Measurements from ENCODE around the gene LILRB4.

The LILRB4 gene

DNA sequence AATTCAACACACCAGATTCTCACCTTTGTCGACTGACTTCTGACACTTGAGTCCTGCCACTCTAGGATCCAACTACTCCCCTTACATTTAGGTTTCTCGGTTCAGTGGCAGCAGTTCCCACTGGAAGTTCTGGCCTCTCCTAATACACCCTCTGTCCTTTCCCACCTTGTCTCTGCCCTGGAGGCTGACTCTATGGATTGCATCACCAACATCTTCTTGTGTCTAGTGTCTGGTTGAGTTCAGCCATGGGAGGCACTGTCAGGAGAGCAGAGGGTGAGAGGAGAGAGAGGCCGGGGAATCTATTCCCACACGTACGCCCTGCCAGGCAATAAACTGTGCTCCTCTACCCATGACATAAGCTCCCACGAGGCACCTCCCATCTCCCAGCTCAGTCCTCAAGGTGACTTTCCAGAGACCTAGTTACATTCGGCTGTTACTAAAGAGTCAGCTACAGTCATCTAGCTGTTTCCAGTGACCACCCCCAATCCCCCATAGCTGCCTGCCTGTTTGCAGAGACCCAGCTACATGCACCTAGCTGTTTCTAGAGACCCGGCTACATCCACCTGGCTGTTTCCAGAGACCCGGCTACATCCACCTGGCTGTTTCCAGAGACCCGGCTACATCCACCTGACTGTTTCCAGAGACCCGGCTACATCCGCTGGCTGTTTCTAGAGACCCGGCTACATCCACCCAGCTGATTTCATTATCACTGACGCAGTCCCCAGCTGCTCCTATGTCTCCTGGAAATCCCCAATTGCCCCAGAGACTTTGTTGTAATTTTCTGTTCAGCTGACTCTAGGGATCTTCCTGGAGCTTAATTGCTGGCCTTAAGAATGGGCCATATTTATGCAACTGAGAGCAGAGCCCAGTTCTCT, 8.1 kb upstream of the LILRB4 start:
- H3K27ac ChIP-seq: peak overlapping the region in 7 of 11 experiments; percentile 19 to 80 (median 47); a peak in 10 of 22 replicates
- peaks cover 0 to 6% (median 0%) of the 10 kb centered on the region in 11 experiments; a peak in 1 of 22 replicates for H3K9me3 ChIP-seq (replicated peaks in 1 of 11)
- peak overlapping the region in 3 of 11 experiments; percentile 33 to 76 (median 74); a peak in 6 of 22 replicates for H3K9ac ChIP-seq
- H3K4me1 ChIP-seq: peaks cover 26 to 90% (median 37%) of the 10 kb centered on the region in 10 experiments
- H3K4me2 ChIP-seq: peak overlapping the region; percentile 22 to 93 (median 52)
- no peak overlapping the region for H3K4me3 ChIP-seq
- TF ChIP-seq Cebpa-rat (IDR thresholded peaks at IDR 0.05): peak in 4 of 11 experiments; percentile 6 to 79 (median 46); a peak in 3 of 22 replicates
- no peaks in the 10 kb centered on the region for H4K20me1 ChIP-seq
- no peaks in the 10 kb centered on the region for H3K36me3 ChIP-seq
- no peaks in the 10 kb centered on the region for H3K27me3 ChIP-seq

DNA sequence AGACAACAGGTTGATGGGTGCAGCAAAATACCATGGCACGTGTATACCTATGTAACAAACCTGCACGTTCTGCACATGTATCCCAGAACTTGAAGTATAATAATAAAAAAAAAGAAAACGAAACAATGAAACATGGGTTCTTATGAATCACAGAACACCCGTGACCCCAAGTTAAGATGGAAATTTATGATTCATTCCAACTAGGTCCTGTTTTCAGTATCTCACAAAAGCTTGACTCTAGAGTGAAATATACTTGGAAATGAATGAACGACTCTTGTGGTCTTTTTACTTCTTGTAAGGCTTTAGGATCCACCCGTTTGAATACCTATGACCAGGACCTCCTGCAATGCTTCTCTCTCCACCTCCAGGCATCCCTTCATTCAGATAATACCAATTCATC, 3.5 kb upstream of the LILRB4 start:
- Histone ChIP-seq H3K4me3 (no peak overlapping the region), H3K4me1 (peaks cover 55 to 83% (median 62%) of the 10 kb centered on the region in 10 experiments), H3K27me3 (no peaks in the 10 kb centered on the region), H3K36me3 (peaks cover 0 to 9% (median 5%) of the 10 kb centered on the region in 11 experiments; a peak in 15 of 22 replicates), H3K4me2 (peak overlapping the region in 4 of 11 experiments; percentile 93 to 100 (median 98); a peak in 6 of 22 replicates), H3K27ac (no peak overlapping the region), H3K9me3 (replicated peaks in 1 of 11) (peaks cover 0 to 6% (median 0%) of the 10 kb centered on the region in 11 experiments; a peak in 1 of 22 replicates), H4K20me1 (peaks cover 0 to 6% (median 0%) of the 10 kb centered on the region in 11 experiments; a peak in 4 of 22 replicates), H3K9ac (no peak overlapping the region)
- no peak for TF ChIP-seq Cebpa-rat (IDR thresholded peaks at IDR 0.05)

DNA sequence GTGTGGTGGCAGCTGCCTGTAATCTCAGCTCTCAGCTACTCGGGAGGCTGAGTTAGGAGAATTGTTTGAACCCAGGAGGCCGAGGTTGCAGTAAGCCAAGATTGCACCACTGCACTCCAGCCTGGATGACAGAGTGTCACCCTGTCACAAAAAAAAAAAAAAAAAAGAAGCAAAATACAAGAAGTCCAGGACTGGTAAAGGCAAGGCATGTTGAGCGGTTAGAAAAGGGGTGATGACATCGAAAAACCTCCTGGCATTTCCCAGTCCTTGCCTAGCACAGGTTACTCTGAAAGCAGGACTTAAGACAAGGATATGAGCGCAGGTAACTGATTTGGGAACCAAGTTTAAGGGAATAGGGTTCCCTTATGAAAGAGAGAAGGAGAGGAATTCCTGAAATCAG, 2.5 kb upstream of the LILRB4 start:
- H3K4me3 ChIP-seq: peak overlapping the region in 7 of 10 experiments; percentile 30 to 74 (median 59); a peak in 6 of 20 replicates

DNA sequence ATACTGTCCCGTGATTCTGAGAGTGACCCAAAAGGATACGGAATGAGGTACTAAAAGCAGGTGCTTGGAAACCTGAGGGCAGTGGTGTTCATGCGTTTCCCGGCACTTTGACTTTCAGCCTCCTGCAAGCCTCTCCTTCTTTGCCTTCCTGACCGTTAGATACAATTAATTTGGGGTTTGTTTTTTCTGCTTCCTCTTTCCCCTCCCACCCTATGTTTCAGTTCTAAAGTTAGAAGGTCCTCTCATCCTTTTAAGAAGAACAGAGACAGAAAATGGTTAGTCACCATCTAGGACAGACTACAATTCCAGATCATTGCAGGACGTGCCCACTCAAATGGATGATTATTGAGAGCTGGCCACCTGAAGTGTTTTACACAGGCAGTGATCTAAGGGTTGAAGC, 1.8 kb upstream of the LILRB4 start:
- Histone ChIP-seq H3K4me1 (peaks cover 55 to 83% (median 60%) of the 10 kb centered on the region in 10 experiments), H3K9ac (peak overlapping the region; percentile 74 to 98 (median 86)), H3K27ac (peak overlapping the region; percentile 77 to 98 (median 90)), H3K27me3 (no peaks in the 10 kb centered on the region), H3K36me3 (peaks cover 8 to 26% (median 22%) of the 10 kb centered on the region in 11 experiments), H3K9me3 (replicated peaks in 1 of 11) (peaks cover 0 to 8% (median 0%) of the 10 kb centered on the region in 11 experiments; a peak in 4 of 22 replicates), H3K4me2 (peak overlapping the region; percentile 83 to 100 (median 94)), H4K20me1 (peaks cover 0 to 23% (median 0%) of the 10 kb centered on the region in 11 experiments; a peak in 7 of 22 replicates), H3K4me3 (peak overlapping the region; percentile 30 to 74 (median 58); a peak in 14 of 20 replicates)
- no peak for TF ChIP-seq Cebpa-rat (IDR thresholded peaks at IDR 0.05)

More for the DNA sequence above, 2.5 kb upstream of the LILRB4 start:
- Histone ChIP-seq H3K9me3 (replicated peaks in 1 of 11) (peaks cover 0 to 6% (median 0%) of the 10 kb centered on the region in 11 experiments; a peak in 1 of 22 replicates), H3K9ac (peak overlapping the region; percentile 74 to 98 (median 86); a peak in 21 of 22 replicates), H4K20me1 (peaks cover 0 to 16% (median 0%) of the 10 kb centered on the region in 11 experiments; a peak in 5 of 22 replicates), H3K36me3 (peaks cover under 1 to 19% (median 15%) of the 10 kb centered on the region in 11 experiments; a peak in 21 of 22 replicates), H3K27ac (peak overlapping the region; percentile 77 to 98 (median 90); a peak in 21 of 22 replicates), H3K4me2 (peak overlapping the region; percentile 83 to 100 (median 94)), H3K4me1 (peaks cover 55 to 83% (median 59%) of the 10 kb centered on the region in 10 experiments), H3K27me3 (no peaks in the 10 kb centered on the region)
- no peak for TF ChIP-seq Cebpa-rat (IDR thresholded peaks at IDR 0.05)

DNA sequence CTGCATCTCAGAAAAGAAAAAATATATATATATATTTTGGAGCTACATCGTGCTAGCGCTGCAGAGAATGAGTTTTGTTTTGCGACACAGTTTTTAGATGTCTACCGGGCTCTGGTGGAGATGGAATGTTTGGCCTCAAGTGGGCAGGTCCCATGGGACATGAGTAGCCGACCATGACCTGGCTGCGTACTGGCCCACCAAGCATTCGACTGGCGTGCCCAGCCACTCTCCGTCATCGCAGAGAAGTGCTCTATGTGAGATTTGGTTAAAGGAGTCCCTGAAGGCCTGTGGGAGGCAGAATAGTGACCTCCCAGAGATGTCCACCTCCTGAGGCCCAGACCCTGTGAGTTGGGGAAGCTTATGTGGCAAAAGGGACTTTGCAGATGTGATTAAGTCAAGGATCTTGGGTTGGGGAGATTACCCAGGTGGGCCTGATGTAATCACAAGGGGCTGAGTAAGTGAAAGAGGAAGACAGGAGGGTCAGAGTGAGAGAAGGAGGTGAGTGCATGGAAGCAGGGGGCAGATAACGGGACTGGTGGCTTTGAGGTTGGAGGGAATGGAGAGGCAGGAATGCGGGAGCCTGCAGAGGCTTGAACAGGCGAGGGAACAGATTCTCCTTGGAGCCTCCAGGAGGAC, 821 bp upstream of the LILRB4 start:
- H3K27me3 ChIP-seq: no peaks in the 10 kb centered on the region

DNA sequence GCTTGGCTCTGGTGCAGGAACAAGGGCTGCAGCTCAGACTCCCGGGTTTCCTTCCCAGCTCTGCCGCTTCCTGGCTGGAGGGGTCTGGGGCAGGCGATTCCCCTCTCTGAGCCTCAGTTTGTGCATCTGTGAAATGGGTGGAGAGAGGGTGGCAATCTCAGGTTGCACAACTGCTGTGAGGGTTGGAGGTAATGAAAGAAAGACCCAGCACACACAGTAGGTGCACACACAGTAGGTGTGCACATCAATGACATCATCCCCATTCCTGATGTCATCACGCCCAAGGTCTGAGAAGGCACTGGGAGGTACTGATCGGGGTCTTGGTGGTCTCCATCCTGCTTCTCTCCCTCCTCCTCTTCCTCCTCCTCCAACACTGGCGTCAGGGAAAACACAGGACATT, 2.7 kb downstream of the LILRB4 start:
- Histone ChIP-seq H3K4me1 (peaks cover 45 to 84% (median 53%) of the 10 kb centered on the region in 10 experiments), H3K9ac (peak overlapping the region in 2 of 11 experiments; percentile 97 to 98; a peak in 3 of 22 replicates), H3K9me3 (replicated peaks in 1 of 11) (peaks cover 8 to 28% (median 24%) of the 10 kb centered on the region in 11 experiments; a peak in 18 of 22 replicates), H4K20me1 (peaks cover 0 to 58% (median 0%) of the 10 kb centered on the region in 11 experiments; a peak in 7 of 22 replicates), H3K36me3 (peaks cover 31 to 53% (median 48%) of the 10 kb centered on the region in 11 experiments), H3K27me3 (no peaks in the 10 kb centered on the region), H3K4me2 (peak overlapping the region in 5 of 11 experiments; percentile 93 to 100 (median 97); a peak in 8 of 22 replicates), H3K4me3 (peak overlapping the region in 2 of 10 experiments; percentile 64 to 77; a peak in 5 of 20 replicates), H3K27ac (no peak overlapping the region; a peak in 1 of 22 replicates)
- TF ChIP-seq Cebpa-rat (IDR thresholded peaks at IDR 0.05): no peak

More for the DNA sequence above, 821 bp upstream of the LILRB4 start:
- peak overlapping the region; percentile 77 to 98 (median 90) for H3K27ac ChIP-seq
- H3K4me2 ChIP-seq: peak overlapping the region; percentile 83 to 100 (median 94)
- H3K9me3 ChIP-seq (replicated peaks in 1 of 11): peaks cover 0 to 18% (median 9%) of the 10 kb centered on the region in 11 experiments; a peak in 9 of 22 replicates
- peaks cover 55 to 84% (median 60%) of the 10 kb centered on the region in 10 experiments for H3K4me1 ChIP-seq
- peak overlapping the region; percentile 57 to 77 (median 66); a peak in 18 of 20 replicates for H3K4me3 ChIP-seq
- TF ChIP-seq Cebpa-rat (IDR thresholded peaks at IDR 0.05): no peak
- H3K9ac ChIP-seq: peak overlapping the region; percentile 74 to 98 (median 86)
- peaks cover 0 to 33% (median 0%) of the 10 kb centered on the region in 11 experiments; a peak in 7 of 22 replicates for H4K20me1 ChIP-seq
- peaks cover 18 to 36% (median 32%) of the 10 kb centered on the region in 11 experiments for H3K36me3 ChIP-seq

DNA sequence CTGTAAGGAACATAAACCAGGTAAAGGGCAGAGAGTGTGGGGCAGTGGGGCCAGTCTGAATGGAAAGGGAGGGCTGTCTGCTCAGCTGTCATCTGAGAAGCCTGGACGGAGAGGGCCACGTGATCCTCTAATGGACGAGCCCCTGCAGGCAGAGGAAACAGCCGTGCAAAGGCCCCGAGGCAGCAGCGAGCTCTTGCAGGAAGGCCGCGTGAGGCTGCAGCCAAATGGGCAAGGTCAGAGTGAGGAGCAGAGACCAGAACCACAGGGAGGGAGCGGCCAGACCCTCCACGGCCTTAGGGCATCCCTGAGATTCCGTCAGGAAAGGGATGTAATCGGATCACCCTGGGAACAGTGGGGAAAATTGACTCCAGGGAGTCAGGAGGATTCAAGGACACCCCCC, 4.4 kb downstream of the LILRB4 start:
- H4K20me1 ChIP-seq: peaks cover 0 to 58% (median 0%) of the 10 kb centered on the region in 11 experiments; a peak in 7 of 22 replicates
- H3K4me3 ChIP-seq: no peak overlapping the region
- peaks cover 40 to 84% (median 53%) of the 10 kb centered on the region in 10 experiments for H3K4me1 ChIP-seq
- peaks cover 31 to 53% (median 48%) of the 10 kb centered on the region in 11 experiments for H3K36me3 ChIP-seq
- peak overlapping the region in 2 of 11 experiments; percentile 100; a peak in 4 of 22 replicates for H3K4me2 ChIP-seq
- no peak overlapping the region for H3K9ac ChIP-seq
- TF ChIP-seq Cebpa-rat (IDR thresholded peaks at IDR 0.05): no peak
- no peaks in the 10 kb centered on the region for H3K27me3 ChIP-seq
- no peak overlapping the region for H3K27ac ChIP-seq
- H3K9me3 ChIP-seq (replicated peaks in 1 of 11): peaks cover 8 to 28% (median 24%) of the 10 kb centered on the region in 11 experiments; a peak in 18 of 22 replicates

DNA sequence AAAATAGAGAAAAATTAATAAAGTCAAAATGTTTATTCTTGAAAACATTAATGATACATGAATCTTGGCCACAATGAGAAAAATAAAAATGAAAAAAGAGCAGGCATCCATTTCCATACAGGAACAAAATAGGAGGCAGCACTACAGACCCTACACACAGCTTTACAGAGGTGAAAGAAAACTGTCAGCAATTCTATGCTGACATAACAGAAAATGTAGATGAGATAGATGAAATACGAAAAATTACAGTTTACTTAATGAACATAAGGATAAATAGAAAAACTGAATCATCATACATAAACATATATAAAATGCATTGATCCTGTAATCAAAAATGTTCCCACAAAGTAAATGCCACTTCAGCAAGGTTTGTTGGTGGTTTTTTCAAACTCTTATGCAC, 5.6 kb downstream of the LILRB4 start:
- peaks cover 0 to 58% (median 0%) of the 10 kb centered on the region in 11 experiments; a peak in 7 of 22 replicates for H4K20me1 ChIP-seq
- H3K27ac ChIP-seq: no peak overlapping the region

More for the DNA sequence above, 5.6 kb downstream of the LILRB4 start:
- no peak for TF ChIP-seq Cebpa-rat (IDR thresholded peaks at IDR 0.05)
- H3K9ac ChIP-seq: no peak overlapping the region
- peak overlapping the region in 2 of 11 experiments; percentile 91 to 97; a peak in 2 of 22 replicates for H3K4me2 ChIP-seq
- peaks cover 31 to 53% (median 48%) of the 10 kb centered on the region in 11 experiments for H3K36me3 ChIP-seq
- H3K27me3 ChIP-seq: no peaks in the 10 kb centered on the region
- H3K4me3 ChIP-seq: no peak overlapping the region
- H3K9me3 ChIP-seq (replicated peaks in 1 of 11): peaks cover 8 to 28% (median 24%) of the 10 kb centered on the region in 11 experiments; a peak in 18 of 22 replicates
- peaks cover 29 to 92% (median 45%) of the 10 kb centered on the region in 10 experiments for H3K4me1 ChIP-seq
